GM23338 (cell line): ENCODE data around the gene SLC28A1. TPM values are rescaled to one million over a fixed set of nuclear protein-coding genes. Genes with fewer than 3 reads are reported as not detected.
"Not testable (repeated sequence)": the region's sequence is repeated elsewhere in the genome, so short reads cannot be mapped to it uniquely, and the experiment has no call there.

Experiments used
- ATAC-seq: fragments of 200-7000 bp; cut with Tn5 transposase; 3 replicates; pipeline ENCODE4 v1.9.1; 2020
- DNase-seq: peaks from one replicate; pipeline ENCODE4 v3.0.0-alpha.2; 2015; ENCODE audit warnings: low spot score
- H2AFZ ChIP-seq: fragments of 200-600 bp; sonication (generic); 2 replicates; pipeline ENCODE4 v1.8.0; 2016; ENCODE audit warnings: antibody characterized with exemption, mild to moderate bottlenecking, moderate library complexity
- H3F3A ChIP-seq: fragments of 200-600 bp; sonication (generic); replicated peaks from 2 replicates; pipeline ENCODE4 v1.8.0; 2017; ENCODE audit warnings: antibody characterized with exemption, mixed run types, low read depth
- H3K27ac ChIP-seq: fragments of 200-600 bp; sonication (generic); 2 replicates; pipeline ENCODE4 v1.6.1; 2016; ENCODE audit warnings: low read depth
- H3K27me3 ChIP-seq: fragments of 200-600 bp; sonication (generic); 2 replicates; pipeline ENCODE4 v1.8.0; 2016; ENCODE audit warnings: mild to moderate bottlenecking, mixed run types, moderate library complexity; ENCODE audit not compliant: insufficient read depth
- H3K36me3 ChIP-seq: fragments of 200-600 bp; sonication (generic); 2 replicates; pipeline ENCODE4 v1.8.0; 2016; ENCODE audit warnings: mild to moderate bottlenecking; ENCODE audit not compliant: insufficient read depth
- H3K4me1 ChIP-seq: fragments of 200-600 bp; sonication (generic); 2 replicates; pipeline ENCODE4 v1.8.0; 2016; ENCODE audit warnings: mild to moderate bottlenecking, moderate library complexity; ENCODE audit not compliant: insufficient read depth
- H3K4me2 ChIP-seq: fragments of 200-600 bp; sonication (generic); 2 replicates; pipeline ENCODE4 v1.7.1; 2017; ENCODE audit warnings: mixed run types
- H3K4me3 ChIP-seq: fragments of 200-600 bp; sonication (generic); 2 replicates; pipeline ENCODE4 v1.6.1; 2016; ENCODE audit warnings: mixed run types
- H3K79me2 ChIP-seq: fragments of 200-600 bp; sonication (generic); replicated peaks from 2 replicates; pipeline ENCODE4 v1.8.0; 2017; ENCODE audit warnings: mild to moderate bottlenecking; ENCODE audit not compliant: insufficient read depth
- H3K9me2 ChIP-seq: fragments of 200-600 bp; sonication (generic); 2 replicates; pipeline ENCODE4 v1.8.0; 2017; ENCODE audit not compliant: insufficient read depth
- H4K20me1 ChIP-seq: fragments of 200-600 bp; sonication (generic); replicated peaks from 2 replicates; pipeline ENCODE4 v1.8.0; 2017; ENCODE audit warnings: mild to moderate bottlenecking; ENCODE audit not compliant: insufficient read depth
- H3K27ac Mint-ChIP-seq: 2 replicates; pipeline ENCODE4 v1.8.0; 2020; ENCODE audit warnings: inconsistent platforms, mild to moderate bottlenecking, moderate library complexity, mixed read lengths
- H3K27me3 Mint-ChIP-seq: 3 replicates; pipeline ENCODE4 v1.8.0; 2022; ENCODE audit warnings: low read depth, mild to moderate bottlenecking, moderate library complexity, mixed read lengths, inconsistent platforms; ENCODE audit not compliant: insufficient read depth, poor library complexity
- H3K36me3 Mint-ChIP-seq: 3 replicates; pipeline ENCODE4 v1.8.0; 2021; ENCODE audit warnings: low read depth, mild to moderate bottlenecking, inconsistent platforms, moderate library complexity, mixed read lengths
- H3K4me1 Mint-ChIP-seq: 3 replicates; pipeline ENCODE4 v1.8.0; 2020; ENCODE audit warnings: mild to moderate bottlenecking, inconsistent platforms, mixed read lengths
- H3K4me3 Mint-ChIP-seq: 3 replicates; pipeline ENCODE4 v1.8.0; 2021; ENCODE audit warnings: moderate library complexity, mild to moderate bottlenecking, inconsistent platforms, mixed read lengths
- H3K9me3 Mint-ChIP-seq: 3 replicates; pipeline ENCODE4 v1.8.0; 2020; ENCODE audit warnings: moderate library complexity, mild to moderate bottlenecking, inconsistent platforms, mixed read lengths
- CREB1 ChIP-seq: fragments of 250-450 bp; sonication (Bioruptor Pico); IDR thresholded peaks from 2 replicates; pipeline ENCODE4 v1.5.0; 2020; ENCODE audit warnings: low read depth, mild to moderate bottlenecking, moderate library complexity
- JUNB ChIP-seq: IDR thresholded peaks from one replicate; pipeline ENCODE4 v1.6.1; 2016; ENCODE audit warnings: antibody characterized with exemption; ENCODE audit not compliant: unreplicated experiment
- ZNF331 ChIP-seq: fragments of 250-450 bp; sonication (Bioruptor Pico); IDR thresholded peaks from 2 replicates; pipeline ENCODE4 v1.5.0; 2020; ENCODE audit warnings: low read depth, mild to moderate bottlenecking, moderate library complexity
- polyA plus RNA-seq: library from polyadenylated mRNA; unstranded; fragments of >200 nt; fragmentation: Nextera tagmentation; extraction: Ambion mirVana; gene quantifications from 2 replicates; pipeline ENCODE4 v1.2.1, GENCODE V29; 2016
- total RNA-seq: library from RNA; depleted of rRNA; stranded (reverse); fragments of >200 nt; shearing (Covaris generic); gene quantifications from 2 replicates; pipeline ENCODE4 v1.2.3, GENCODE V29; 2014
- TF ChIP-seq, protein P1 (sequence below), 2 experiments: fragments of 200-600 bp in 1 of 2; sonication (generic) in 1 of 2; conservative IDR thresholded peaks; 2 replicates each; pipeline versions ENCODE4 v1.5.1 to v1.6.1; 2016 to 2017; ENCODE audit warnings: antibody characterized with exemption in 2 of 2, low read depth in 2 of 2, mild to moderate bottlenecking in 2 of 2, moderate library complexity in 1 of 2
- TF ChIP-seq, protein P2 (sequence below): IDR thresholded peaks from 2 replicates; pipeline ENCODE4 v1.6.1; 2016; ENCODE audit warnings: antibody characterized with exemption
- TF ChIP-seq, protein P3 (sequence below): fragments of 250-450 bp; sonication (Bioruptor Pico); IDR thresholded peaks from 2 replicates; pipeline ENCODE4 v1.5.0; 2020; ENCODE audit warnings: mild to moderate bottlenecking, moderate library complexity

The SLC28A1 gene
- total and polyA plus RNA-seq, 2 experiments from 2014 or later: not detected

DNA sequence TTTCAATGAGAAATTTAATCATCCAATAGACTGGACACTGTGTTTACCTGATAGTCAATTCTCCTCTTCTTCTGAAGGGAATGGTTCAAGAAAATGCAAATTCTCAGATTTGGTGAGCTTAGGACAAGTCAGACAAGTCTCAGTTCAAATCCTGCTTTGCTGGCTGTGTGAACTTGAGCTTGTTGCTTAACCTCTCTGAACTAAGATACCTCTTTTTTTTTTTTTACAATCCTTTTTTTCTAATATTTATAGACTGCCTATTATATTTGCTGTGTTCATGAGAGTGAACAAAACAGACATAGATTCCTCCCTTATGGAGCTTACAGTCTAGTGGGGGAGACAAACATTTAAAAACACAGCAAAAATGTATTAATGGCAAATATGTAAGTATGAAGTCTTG is 8.2 kb upstream of the SLC28A1 start:
- Histone ChIP-seq H4K20me1 (no peaks in the 10 kb centered on the region; the same call in 1 of the 2 replicates), H3K9me2 (no peaks in the 10 kb centered on the region), H3K4me2 (no peak overlapping the region), H3K4me1 (no peaks in the 10 kb centered on the region; the same call in none of the 2 replicates), H3K4me3 (no peak overlapping the region), H2AFZ (no peak overlapping the region), H3F3A (peaks cover 7% of the 10 kb centered on the region; the same call in 1 of the 2 replicates), H3K27ac (no peak overlapping the region), H3K27me3 (no peaks in the 10 kb centered on the region), H3K79me2 (no peaks in the 10 kb centered on the region), H3K36me3 (no peaks in the 10 kb centered on the region)
- DNase-seq (no peak), ATAC-seq (no peak)
- TF ChIP-seq, protein P1, sequence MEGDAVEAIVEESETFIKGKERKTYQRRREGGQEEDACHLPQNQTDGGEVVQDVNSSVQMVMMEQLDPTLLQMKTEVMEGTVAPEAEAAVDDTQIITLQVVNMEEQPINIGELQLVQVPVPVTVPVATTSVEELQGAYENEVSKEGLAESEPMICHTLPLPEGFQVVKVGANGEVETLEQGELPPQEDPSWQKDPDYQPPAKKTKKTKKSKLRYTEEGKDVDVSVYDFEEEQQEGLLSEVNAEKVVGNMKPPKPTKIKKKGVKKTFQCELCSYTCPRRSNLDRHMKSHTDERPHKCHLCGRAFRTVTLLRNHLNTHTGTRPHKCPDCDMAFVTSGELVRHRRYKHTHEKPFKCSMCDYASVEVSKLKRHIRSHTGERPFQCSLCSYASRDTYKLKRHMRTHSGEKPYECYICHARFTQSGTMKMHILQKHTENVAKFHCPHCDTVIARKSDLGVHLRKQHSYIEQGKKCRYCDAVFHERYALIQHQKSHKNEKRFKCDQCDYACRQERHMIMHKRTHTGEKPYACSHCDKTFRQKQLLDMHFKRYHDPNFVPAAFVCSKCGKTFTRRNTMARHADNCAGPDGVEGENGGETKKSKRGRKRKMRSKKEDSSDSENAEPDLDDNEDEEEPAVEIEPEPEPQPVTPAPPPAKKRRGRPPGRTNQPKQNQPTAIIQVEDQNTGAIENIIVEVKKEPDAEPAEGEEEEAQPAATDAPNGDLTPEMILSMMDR (conservative IDR thresholded peaks at IDR 0.05; ENCODE audit: low read depth in 2 of 2): no peak
- TF ChIP-seq, protein P2, sequence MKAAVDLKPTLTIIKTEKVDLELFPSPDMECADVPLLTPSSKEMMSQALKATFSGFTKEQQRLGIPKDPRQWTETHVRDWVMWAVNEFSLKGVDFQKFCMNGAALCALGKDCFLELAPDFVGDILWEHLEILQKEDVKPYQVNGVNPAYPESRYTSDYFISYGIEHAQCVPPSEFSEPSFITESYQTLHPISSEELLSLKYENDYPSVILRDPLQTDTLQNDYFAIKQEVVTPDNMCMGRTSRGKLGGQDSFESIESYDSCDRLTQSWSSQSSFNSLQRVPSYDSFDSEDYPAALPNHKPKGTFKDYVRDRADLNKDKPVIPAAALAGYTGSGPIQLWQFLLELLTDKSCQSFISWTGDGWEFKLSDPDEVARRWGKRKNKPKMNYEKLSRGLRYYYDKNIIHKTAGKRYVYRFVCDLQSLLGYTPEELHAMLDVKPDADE: no peak
- TF ChIP-seq CREB1 (CRISPR knock-in tag) (no peak), ZNF331 (no peak), JUNB (no peak)
- TF ChIP-seq, protein P3, sequence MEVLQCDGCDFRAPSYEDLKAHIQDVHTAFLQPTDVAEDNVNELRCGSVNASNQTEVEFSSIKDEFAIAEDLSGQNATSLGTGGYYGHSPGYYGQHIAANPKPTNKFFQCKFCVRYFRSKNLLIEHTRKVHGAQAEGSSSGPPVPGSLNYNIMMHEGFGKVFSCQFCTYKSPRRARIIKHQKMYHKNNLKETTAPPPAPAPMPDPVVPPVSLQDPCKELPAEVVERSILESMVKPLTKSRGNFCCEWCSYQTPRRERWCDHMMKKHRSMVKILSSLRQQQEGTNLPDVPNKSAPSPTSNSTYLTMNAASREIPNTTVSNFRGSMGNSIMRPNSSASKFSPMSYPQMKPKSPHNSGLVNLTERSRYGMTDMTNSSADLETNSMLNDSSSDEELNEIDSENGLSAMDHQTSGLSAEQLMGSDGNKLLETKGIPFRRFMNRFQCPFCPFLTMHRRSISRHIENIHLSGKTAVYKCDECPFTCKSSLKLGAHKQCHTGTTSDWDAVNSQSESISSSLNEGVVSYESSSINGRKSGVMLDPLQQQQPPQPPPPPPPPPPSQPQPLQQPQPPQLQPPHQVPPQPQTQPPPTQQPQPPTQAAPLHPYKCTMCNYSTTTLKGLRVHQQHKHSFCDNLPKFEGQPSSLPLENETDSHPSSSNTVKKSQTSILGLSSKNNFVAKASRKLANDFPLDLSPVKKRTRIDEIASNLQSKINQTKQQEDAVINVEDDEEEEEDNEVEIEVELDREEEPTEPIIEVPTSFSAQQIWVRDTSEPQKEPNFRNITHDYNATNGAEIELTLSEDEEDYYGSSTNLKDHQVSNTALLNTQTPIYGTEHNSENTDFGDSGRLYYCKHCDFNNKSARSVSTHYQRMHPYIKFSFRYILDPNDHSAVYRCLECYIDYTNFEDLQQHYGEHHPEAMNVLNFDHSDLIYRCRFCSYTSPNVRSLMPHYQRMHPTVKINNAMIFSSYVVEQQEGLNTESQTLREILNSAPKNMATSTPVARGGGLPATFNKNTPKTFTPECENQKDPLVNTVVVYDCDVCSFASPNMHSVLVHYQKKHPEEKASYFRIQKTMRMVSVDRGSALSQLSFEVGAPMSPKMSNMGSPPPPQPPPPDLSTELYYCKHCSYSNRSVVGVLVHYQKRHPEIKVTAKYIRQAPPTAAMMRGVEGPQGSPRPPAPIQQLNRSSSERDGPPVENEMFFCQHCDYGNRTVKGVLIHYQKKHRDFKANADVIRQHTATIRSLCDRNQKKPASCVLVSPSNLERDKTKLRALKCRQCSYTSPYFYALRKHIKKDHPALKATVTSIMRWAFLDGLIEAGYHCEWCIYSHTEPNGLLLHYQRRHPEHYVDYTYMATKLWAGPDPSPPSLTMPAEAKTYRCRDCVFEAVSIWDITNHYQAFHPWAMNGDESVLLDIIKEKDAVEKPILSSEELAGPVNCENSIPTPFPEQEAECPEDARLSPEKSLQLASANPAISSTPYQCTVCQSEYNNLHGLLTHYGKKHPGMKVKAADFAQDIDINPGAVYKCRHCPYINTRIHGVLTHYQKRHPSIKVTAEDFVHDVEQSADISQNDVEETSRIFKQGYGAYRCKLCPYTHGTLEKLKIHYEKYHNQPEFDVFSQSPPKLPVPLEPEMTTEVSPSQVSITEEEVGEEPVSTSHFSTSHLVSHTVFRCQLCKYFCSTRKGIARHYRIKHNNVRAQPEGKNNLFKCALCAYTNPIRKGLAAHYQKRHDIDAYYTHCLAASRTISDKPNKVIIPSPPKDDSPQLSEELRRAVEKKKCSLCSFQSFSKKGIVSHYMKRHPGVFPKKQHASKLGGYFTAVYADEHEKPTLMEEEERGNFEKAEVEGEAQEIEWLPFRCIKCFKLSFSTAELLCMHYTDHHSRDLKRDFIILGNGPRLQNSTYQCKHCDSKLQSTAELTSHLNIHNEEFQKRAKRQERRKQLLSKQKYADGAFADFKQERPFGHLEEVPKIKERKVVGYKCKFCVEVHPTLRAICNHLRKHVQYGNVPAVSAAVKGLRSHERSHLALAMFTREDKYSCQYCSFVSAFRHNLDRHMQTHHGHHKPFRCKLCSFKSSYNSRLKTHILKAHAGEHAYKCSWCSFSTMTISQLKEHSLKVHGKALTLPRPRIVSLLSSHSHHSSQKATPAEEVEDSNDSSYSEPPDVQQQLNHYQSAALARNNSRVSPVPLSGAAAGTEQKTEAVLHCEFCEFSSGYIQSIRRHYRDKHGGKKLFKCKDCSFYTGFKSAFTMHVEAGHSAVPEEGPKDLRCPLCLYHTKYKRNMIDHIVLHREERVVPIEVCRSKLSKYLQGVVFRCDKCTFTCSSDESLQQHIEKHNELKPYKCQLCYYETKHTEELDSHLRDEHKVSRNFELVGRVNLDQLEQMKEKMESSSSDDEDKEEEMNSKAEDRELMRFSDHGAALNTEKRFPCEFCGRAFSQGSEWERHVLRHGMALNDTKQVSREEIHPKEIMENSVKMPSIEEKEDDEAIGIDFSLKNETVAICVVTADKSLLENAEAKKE: no peak
- H3K36me3 Mint-ChIP-seq: no peaks in the 10 kb centered on the region
- no peak overlapping the region for H3K4me3 Mint-ChIP-seq
- peaks cover 14% of the 10 kb centered on the region for H3K4me1 Mint-ChIP-seq
- no peak overlapping the region for H3K27ac Mint-ChIP-seq
- no peaks in the 10 kb centered on the region for H3K9me3 Mint-ChIP-seq
- H3K27me3 Mint-ChIP-seq: peaks cover 4% of the 10 kb centered on the region

DNA sequence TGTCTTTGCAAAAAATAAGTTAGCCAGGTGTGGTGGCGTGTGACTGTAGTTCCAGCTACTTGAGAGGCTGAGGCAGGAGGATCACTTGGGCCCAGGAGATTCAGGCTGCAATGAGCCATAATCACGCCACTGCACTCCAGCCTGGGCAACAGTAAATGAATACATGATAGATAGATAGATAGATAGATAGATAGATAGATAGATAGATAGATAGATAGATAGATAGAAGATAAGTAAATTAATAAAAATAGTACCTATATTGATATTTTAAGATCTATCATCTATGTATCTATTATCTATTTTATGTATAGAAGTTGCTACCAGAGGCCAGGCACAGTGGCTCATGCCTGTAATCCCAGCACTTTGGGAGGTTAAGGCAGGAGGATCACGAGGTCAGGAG is 6.8 kb upstream of the SLC28A1 start:
- not testable (repeated sequence) for H3K27ac Mint-ChIP-seq, H3K27me3 ChIP-seq, H2AFZ ChIP-seq, H3K36me3 Mint-ChIP-seq, H3K27me3 Mint-ChIP-seq, H3K36me3 ChIP-seq, H4K20me1 ChIP-seq, ATAC-seq, H3K9me3 Mint-ChIP-seq, H3K4me1 ChIP-seq, H3K9me2 ChIP-seq, H3F3A ChIP-seq, H3K79me2 ChIP-seq, DNase-seq, H3K4me3 ChIP-seq, H3K4me2 ChIP-seq, H3K27ac ChIP-seq, H3K4me3 Mint-ChIP-seq
- H3K4me1 Mint-ChIP-seq: peaks cover 14% of the 10 kb centered on the region
